ENCODE measurements around the gene SLC6A4. TPM values are rescaled to one million over a fixed set of nuclear protein-coding genes. Genes with fewer than 3 reads are reported as not detected.
"Not testable (repeated sequence)": the region's sequence is repeated elsewhere in the genome, so short reads cannot be mapped to it uniquely, and the experiment has no call there.

Gene SLC6A4
- total RNA-seq, 1 donor from 2014 or later = not detected

DNA sequence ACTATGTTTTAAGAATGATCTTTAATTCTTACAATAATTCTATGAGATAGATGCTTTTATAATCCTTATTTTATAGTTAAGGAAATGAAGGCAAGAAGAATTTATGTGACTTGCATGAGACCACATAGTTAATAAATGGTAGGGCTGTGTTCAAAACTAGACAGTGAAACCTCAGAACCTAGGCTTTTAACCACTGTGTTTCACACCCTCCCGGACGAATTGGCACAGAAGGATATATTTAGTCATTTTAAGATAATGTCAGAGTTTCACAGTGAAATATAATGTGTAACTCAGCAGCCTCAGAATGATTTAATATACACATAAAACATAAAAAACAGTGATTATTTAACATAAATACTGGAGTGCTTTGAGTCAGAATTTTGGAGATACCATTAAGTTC, 61.8 kb downstream of the SLC6A4 start:
- no peak for DNase-seq (ENCODE audit: low spot score)

DNA sequence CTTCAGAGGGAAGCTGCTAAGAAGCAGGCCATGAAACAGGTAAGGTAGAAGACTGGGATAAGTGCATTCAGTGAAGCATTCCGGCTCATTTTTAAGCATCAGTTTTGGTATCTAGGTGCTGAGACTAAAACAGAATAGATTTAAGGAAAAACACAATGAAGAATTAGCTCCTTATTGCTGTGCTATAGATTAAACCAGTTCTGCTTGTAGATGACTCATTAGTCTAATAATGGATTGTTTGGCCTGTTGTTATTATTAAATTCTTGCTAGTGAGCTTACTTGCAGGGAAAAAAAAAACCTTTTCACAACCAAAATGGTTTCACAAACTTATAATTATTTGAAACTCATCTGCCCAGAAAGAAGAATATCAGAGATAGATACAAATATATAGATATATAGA, 62.9 kb downstream of the SLC6A4 start:
- no peak for DNase-seq (ENCODE audit: low spot score)

DNA sequence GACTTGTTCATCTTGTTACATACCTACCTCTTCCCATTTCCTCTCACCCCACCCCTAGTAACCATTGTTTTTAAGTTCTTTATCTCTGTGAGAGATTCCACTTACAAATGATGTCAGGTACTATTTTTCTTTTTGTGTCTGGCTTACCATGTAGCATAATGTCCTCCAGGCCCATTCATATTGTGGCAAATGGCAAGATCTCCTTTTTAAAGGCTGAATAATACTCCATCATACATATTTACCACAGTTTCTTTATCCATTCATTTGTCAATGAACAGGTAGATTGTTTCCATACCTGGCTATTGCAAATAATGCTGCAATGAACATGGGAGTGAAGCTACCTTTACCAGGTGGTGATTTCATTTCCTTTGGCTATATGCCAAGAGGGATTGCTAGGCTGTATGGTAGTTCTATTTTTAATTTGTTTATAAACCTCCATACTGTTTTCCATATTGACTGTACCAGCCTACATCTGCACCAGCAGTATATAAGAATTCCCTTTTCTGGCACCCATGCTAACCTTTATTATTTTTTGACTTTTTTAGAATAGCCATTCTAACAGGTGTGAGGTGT, 65.0 kb downstream of the SLC6A4 start:
- no peak for DNase-seq (ENCODE audit: low spot score)

DNA sequence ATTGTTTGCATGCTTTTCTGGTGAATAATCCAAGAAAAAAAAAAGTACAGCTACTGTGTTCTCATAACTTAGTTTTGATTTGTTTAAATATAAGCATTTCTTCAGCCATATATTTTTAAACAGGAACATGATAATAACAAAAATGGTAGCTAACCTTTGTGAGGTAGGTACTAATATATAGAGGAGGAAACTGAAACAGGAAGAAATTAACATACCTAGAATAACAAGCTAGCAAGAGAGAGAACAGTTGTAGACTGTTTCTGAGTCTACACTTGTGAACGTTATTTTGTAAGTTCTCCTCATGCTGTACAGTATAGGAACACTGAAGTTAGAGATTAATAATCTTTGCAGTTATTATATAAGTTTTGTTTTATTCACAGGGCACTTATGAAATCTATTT, 69.5 kb downstream of the SLC6A4 start:
- no peak for DNase-seq (ENCODE audit: low spot score)

DNA sequence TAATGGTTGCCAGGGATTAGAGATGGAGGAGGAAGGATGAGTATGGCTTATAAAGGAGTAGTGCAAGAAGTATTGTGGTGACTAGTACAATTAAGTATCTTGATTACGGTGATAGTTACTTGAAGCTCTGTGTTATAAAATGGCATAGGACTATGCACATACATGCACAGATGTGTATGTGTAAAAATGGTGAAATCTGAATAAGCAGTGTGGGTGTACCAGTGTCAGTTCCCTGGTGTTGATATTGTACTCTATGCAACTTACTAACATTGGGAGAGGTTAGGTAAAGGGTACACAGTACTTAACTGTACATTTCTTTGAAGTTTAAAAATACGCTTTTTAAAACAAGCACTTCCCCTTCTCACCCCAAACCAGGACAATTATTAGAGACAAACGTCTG, 70.3 kb downstream of the SLC6A4 start:
- no peak for DNase-seq (ENCODE audit: low spot score)

DNA sequence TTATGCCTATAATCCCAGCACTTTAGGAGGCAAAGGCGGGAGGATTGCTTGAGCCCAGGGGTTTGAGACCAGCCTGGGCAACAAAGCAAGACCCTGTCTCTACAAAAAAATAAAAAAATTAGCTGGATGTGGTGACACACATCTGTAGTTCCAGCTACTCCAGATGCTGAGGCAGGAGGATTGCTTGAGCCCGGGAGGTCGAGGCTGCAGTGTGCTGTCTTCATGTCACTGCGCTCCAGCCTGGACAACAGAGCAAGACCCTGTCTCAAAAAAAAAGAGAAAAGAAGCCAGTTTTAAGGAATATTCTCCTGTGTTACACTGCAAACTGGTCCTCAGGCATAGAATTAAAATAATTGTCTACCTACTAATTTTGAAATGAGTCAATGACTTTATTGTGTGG, 71.0 kb downstream of the SLC6A4 start:
- DNase-seq (ENCODE audit: low spot score) = no peak

DNA sequence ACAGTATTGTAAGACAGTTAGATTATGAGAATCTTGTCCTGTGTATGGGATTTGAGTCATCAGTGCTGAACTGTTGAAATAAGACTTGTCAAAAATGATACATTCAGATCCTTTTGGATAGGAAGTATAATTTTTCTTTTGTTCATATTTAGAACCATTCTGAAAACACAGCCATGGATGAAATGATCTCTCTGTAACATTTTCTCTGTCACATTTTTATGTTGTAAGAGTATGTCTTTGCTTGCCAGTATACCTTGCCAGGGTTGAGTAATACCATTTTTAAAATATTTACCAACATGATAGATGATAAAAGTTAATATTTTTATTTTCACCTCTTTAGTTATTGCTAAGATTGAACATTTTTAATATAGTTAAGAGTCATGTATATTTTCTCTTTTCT, 73.9 kb downstream of the SLC6A4 start:
- DNase-seq (ENCODE audit: low spot score) = no peak

DNA sequence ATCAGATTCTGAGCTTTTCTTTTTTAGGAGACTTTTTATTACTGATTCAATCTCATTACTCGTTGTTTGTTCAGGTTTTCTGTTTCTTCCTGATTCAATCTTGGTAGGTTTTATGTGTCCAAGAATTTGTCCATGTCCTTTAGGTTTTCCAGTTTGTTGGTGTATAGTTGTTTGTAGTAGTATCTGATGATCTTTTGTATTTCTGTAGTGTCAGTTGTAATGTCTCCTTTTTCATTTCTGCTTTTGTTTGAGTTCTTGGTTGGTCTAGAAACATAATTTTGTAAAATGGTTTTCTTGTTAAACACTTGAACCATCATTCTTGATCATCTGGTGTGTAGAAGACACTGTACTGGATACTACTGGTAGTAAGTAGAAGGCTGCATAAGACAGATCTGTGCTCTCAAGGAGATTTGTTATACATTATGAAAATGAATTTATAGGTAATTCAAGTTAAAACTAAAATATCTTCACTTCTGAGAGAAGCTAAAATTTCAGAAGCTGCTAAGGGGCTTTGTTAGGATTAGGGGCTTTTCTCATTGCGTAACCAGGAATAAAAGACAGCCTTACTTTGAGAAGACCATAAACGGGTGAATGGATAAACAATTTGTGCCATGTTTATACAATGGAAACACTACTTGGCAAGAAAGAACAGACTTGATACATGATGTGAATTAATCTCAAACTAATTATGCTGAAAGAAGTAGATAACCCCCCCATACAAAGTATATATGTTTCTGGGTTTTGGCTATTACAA, 74.9 kb downstream of the SLC6A4 start:
- DNase-seq (ENCODE audit: low spot score) = no peak

DNA sequence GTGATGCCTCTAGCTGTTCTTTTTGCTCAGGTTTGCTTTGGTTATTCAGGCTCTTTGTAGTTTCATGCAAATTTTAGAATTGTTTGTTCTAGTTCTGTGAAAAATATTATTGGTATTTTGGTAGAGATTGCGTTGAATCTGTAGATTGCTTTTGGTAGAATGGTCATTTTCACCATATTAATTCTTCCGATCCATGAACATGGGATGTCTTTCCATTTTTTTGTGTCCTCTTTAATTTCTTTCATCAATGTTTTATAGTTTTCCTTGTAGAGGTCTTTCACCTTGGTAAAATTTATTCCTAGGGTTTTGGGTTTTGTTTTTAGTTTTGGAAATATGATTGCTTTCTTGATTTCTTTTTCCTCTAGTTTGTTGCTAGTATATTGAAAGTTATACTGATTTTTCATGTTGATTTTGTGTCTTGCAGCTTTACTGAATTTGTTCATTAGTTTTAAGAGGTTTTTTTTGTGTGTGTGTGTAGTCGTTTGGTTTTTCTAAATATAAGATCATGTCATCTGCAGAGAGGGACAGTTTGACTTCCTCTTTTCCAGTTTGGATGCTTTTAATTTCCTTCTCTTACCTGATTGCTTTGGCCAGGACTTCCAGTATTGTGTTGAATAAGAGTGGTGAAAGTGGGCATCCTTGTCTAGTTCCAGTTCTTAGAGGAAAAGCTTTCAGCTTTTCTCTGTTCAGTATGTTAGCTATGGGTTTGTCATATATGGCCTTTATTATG, 76.4 kb downstream of the SLC6A4 start:
- DNase-seq (ENCODE audit: low spot score) = no peak

DNA sequence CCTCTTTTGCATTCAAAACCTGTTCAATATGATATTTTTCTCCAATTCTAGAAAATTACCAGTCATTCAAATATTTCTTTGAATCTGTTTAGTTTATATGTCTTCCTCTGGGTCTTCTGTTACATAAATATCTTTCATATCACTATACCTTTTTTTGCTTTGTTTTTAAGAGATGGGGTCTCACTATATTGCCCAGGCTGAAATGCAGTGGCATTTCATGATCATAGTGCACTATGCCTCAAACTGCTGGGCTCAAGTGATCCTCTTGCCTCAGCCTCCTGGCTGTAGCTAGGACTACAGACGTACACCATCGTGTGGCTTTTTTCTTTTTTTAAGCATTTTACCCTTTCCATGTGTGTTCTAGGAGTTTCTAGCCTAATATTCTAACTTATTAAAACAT, 80.1 kb downstream of the SLC6A4 start:
- DNase-seq (ENCODE audit: low spot score) = no peak

DNA sequence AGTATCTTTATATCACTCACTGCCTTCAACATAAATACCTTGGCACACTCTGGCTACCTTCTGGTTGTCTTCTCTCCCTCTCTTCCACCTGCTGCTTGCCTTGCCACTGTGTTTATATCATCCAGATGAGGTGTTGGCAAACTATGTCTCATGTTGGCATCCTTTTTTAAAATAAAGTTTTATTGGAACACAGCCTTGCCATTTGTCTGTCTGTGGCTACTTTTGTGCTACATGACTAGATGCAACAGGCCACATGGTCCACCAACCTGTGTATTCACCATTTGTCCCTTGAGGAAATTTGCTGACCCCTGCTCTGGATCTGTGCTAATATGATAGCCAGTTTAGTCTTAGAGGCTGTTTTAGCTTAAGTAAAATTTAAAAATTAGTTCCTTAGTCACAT, 82.0 kb downstream of the SLC6A4 start:
- DNase-seq (ENCODE audit: low spot score) = no peak

DNA sequence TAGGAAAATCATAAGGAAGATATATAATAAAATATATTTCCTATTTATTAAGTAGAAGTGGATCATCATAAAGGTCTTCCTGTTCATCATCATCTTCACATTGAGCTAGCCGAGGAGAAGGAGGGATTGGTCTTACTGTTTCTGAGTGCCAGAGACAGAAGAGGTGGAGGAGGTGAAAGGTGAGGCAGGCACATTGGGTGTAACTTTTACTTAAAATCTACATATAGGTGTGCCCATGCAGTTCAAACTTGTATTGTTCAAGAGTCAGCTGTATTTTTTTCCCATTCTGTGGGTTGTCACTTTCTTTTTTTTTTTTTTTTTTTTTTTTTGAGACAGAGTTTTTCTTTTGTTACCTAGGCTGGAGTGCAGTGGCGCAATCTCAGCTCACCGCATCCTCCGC, 84.0 kb downstream of the SLC6A4 start:
- DNase-seq (ENCODE audit: low spot score) = no peak

DNA sequence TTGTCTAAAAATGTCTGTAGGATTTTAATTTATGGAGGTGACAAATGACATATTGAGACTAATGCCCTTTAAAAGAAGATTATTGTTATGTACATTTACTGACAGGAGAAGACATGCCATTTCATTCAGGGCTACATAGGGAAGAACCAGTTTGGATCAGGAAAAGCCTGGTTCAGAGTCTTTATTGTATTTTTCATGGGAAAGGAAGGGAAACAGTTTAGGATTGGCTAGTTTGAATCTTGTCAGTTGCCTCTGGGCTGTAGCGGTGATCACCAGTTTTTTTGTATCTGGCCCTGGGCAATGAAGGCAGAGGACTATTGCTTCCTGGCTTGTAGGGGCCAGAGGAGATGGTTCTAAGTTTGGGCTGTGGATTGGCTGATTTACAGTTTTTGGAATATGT, 87.1 kb downstream of the SLC6A4 start:
- no peak for DNase-seq (ENCODE audit: low spot score)

DNA sequence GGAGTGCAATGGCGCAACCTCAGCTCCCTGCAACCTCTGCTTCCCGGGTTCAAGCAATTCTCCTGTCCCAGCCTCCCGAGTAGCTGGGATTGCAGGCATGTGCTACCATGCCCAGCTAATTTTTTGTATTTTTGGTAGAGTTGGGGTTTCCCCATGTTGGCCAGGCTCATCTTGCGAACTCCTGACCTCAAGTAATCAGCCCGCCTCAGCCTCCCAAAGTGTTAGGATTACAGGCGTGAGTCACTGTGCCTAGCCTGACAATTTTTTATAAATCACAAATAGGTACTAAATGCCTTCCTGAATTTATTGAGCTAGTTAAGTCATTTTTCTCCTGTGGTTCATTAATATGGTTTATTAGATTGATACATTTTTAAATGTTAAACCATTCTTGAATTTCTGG, 87.6 kb downstream of the SLC6A4 start:
- DNase-seq (ENCODE audit: low spot score) = not testable (repeated sequence)

Other genes with a start within 250 kb of the SLC6A4 start
- gene NSRP1, start 118.9 kb downstream of the SLC6A4 start, total RNA-seq = 23.1 TPM
- gene BLMH, start 56.2 kb upstream of the SLC6A4 start, total RNA-seq = 30.2 TPM
- gene TMIGD1, start 98.4 kb upstream of the SLC6A4 start, total RNA-seq = not detected
- 223 TPM for gene CPD, start 143.2 kb upstream of the SLC6A4 start, total RNA-seq
- 44.6 TPM for gene GOSR1, start 241.7 kb upstream of the SLC6A4 start, total RNA-seq